Glutamatergic neuron (in vitro differentiated cells): ENCODE data around the gene WDR5. TPM values are rescaled to one million over a fixed set of nuclear protein-coding genes. Genes with fewer than 3 reads are reported as not detected.

Experiments
- DNase-seq: peaks from one replicate; pipeline ENCODE4 v3.0.0; 2022
- H3K27ac Mint-ChIP-seq: one replicate; pipeline ENCODE4 v1.8.0; 2020; ENCODE audit warnings: mild to moderate bottlenecking, mixed read lengths, inconsistent platforms; ENCODE audit not compliant: unreplicated experiment
- H3K27me3 Mint-ChIP-seq: one replicate; pipeline ENCODE4 v1.8.0; 2020; ENCODE audit warnings: mild to moderate bottlenecking, moderate library complexity, mixed read lengths, inconsistent platforms; ENCODE audit not compliant: unreplicated experiment
- H3K36me3 Mint-ChIP-seq: one replicate; pipeline ENCODE4 v1.8.0; 2020; ENCODE audit warnings: mild to moderate bottlenecking, mixed read lengths, inconsistent platforms; ENCODE audit not compliant: unreplicated experiment
- H3K4me1 Mint-ChIP-seq: one replicate; pipeline ENCODE4 v1.8.0; 2020; ENCODE audit warnings: mild to moderate bottlenecking, low read depth, mixed read lengths, inconsistent platforms; ENCODE audit not compliant: unreplicated experiment
- H3K4me3 Mint-ChIP-seq: one replicate; pipeline ENCODE4 v1.8.0; 2020; ENCODE audit warnings: mild to moderate bottlenecking, mixed read lengths, inconsistent platforms; ENCODE audit not compliant: unreplicated experiment
- H3K9me3 Mint-ChIP-seq: one replicate; pipeline ENCODE4 v1.8.0; 2020; ENCODE audit warnings: mild to moderate bottlenecking, moderate library complexity, mixed read lengths, inconsistent platforms; ENCODE audit not compliant: unreplicated experiment
- total RNA-seq: library from RNA; stranded (reverse); fragmentation: NEBNext Ultra II Directional; extraction: Animal tissue kit (Norgen Biotek cat#: 25700); gene quantifications from one replicate; pipeline ENCODE4 v1.2.1, GENCODE V29; 2021; ENCODE audit not compliant: unreplicated experiment
- TF ChIP-seq, protein P1 (sequence below): fragments of 200-600 bp; sonication (generic); IDR thresholded peaks from one replicate; pipeline ENCODE4 v1.5.0; 2021; ENCODE audit not compliant: partially characterized antibody, unreplicated experiment

WDR5 gene
- total RNA-seq, 1 donor from 2014 or later = 45.9 TPM

- TF ChIP-seq, protein P1, sequence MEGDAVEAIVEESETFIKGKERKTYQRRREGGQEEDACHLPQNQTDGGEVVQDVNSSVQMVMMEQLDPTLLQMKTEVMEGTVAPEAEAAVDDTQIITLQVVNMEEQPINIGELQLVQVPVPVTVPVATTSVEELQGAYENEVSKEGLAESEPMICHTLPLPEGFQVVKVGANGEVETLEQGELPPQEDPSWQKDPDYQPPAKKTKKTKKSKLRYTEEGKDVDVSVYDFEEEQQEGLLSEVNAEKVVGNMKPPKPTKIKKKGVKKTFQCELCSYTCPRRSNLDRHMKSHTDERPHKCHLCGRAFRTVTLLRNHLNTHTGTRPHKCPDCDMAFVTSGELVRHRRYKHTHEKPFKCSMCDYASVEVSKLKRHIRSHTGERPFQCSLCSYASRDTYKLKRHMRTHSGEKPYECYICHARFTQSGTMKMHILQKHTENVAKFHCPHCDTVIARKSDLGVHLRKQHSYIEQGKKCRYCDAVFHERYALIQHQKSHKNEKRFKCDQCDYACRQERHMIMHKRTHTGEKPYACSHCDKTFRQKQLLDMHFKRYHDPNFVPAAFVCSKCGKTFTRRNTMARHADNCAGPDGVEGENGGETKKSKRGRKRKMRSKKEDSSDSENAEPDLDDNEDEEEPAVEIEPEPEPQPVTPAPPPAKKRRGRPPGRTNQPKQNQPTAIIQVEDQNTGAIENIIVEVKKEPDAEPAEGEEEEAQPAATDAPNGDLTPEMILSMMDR = no peak
- peaks cover 5% of the 10 kb centered on the region for H3K27me3 Mint-ChIP-seq
- DNase-seq = no peak
- peaks cover 3% of the 10 kb centered on the region for H3K4me1 Mint-ChIP-seq
- H3K36me3 Mint-ChIP-seq = peaks cover 9% of the 10 kb centered on the region
- peaks cover 8% of the 10 kb centered on the region for H3K9me3 Mint-ChIP-seq
- no peak overlapping the region for H3K27ac Mint-ChIP-seq
- H3K4me3 Mint-ChIP-seq = no peak overlapping the region
Observed at GRCh38 chr9:134157378-134157885, 21.6 kb downstream of the WDR5 start.

GRCh38 chr9:134158242-134158641 lies 22.4 kb downstream of the WDR5 start:
- H3K36me3 Mint-ChIP-seq = peaks cover 9% of the 10 kb centered on the region
- TF ChIP-seq, protein P1 = no peak
- peaks cover 4% of the 10 kb centered on the region for H3K27me3 Mint-ChIP-seq
- peaks cover 3% of the 10 kb centered on the region for H3K4me1 Mint-ChIP-seq
- peak overlapping the region; percentile 5 for H3K4me3 Mint-ChIP-seq
- H3K9me3 Mint-ChIP-seq = peaks cover 11% of the 10 kb centered on the region
- no peak overlapping the region for H3K27ac Mint-ChIP-seq
- no peak for DNase-seq

DNA sequence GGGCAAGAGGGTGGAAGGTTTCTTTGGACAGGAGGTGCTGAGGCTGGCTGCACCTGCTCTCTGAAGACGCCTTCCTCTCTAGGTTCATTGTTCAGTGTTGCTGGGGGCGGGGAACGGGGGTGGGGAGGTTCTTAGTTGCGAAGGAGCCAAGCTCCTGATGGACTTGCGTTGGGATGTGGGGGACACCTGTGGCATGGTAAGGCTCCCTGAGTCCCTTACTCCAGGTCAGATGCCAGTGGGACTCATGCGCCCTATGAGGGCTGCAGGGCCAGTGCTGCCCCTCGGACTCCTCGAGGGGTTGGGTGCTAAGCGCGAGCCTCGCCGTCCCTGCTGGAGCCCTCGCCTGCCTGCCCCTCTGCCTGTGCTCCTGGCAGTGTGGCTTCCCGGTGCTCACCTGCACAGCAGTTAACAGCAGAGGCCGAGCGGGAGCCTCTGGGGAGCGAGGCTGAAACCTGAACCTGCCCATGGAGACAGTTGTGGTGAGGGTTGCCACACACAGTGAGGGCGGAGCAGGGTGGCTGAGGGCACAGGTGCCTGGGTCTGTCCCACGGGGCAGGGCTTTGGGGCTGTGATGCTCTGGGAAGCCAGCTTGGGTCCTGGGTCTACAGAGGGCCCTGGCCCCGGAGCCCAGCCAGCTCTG lies 23.0 kb downstream of the WDR5 start:
- H3K27me3 Mint-ChIP-seq = peaks cover 4% of the 10 kb centered on the region
- DNase-seq = no peak
- H3K4me1 Mint-ChIP-seq = peaks cover 3% of the 10 kb centered on the region
- TF ChIP-seq, protein P1 = no peak
- H3K9me3 Mint-ChIP-seq = peaks cover 11% of the 10 kb centered on the region
- peaks cover 9% of the 10 kb centered on the region for H3K36me3 Mint-ChIP-seq
- no peak overlapping the region for H3K27ac Mint-ChIP-seq
- H3K4me3 Mint-ChIP-seq = no peak overlapping the region

GRCh38 chr9:134159566-134160245 lies 23.8 kb downstream of the WDR5 start:
- H3K27ac Mint-ChIP-seq = no peak overlapping the region
- H3K27me3 Mint-ChIP-seq = peaks cover 4% of the 10 kb centered on the region
- no peak for DNase-seq
- peaks cover 3% of the 10 kb centered on the region for H3K4me1 Mint-ChIP-seq
- TF ChIP-seq, protein P1 = no peak
- no peak overlapping the region for H3K4me3 Mint-ChIP-seq
- peaks cover 11% of the 10 kb centered on the region for H3K9me3 Mint-ChIP-seq
- peaks cover 9% of the 10 kb centered on the region for H3K36me3 Mint-ChIP-seq

DNA sequence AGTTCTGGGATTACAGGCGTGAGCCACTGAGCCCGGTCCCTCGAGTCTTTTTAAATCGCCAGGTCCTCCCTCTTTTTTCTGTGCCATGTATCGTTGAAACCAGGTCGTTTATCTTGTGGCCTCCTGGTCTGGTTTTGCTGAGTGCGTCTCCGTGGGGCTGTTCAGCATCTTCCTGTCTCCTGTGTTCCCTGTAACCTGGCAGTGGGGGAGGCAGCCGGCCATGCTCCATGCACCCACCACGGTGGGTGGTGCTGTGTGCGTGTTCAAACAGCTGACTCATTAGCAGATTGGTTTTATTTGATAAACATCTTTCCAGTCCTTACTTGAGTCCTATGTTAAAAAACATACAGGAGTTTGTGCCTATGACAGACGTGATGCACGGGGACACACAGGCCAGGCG lies 25.8 kb downstream of the WDR5 start:
- Mint-ChIP-seq H3K36me3 (peaks cover 9% of the 10 kb centered on the region), H3K4me3 (no peak overlapping the region), H3K27me3 (peaks cover 2% of the 10 kb centered on the region), H3K27ac (no peak overlapping the region), H3K9me3 (peaks cover 11% of the 10 kb centered on the region), H3K4me1 (peaks cover 3% of the 10 kb centered on the region)
- no peak for DNase-seq
- TF ChIP-seq, protein P1 = no peak
